Stimulated activated naive B cell treated with anti-CD40 and anti-IgM and Interleukin-4, amounts not matched to agents 10 μg/mL and 1 μg/mL and 100 μg/mL, for 72 hours (primary cell): ENCODE data around the gene EDC4.
"Not testable (repeated sequence)": the region's sequence is repeated elsewhere in the genome, so short reads cannot be mapped to it uniquely, and the experiment has no call there.

Experiments used
- ATAC-seq, 2 donors: fragments of 150-1000 bp; cut with Tn5 transposase; replicated peaks; 2 replicates each; pipeline ENCODE4 v1.10.0; 2021; ENCODE audit warnings: moderate library complexity in 1 of 2
- DNase-seq: peaks from one replicate; pipeline ENCODE4 v3.0.0; 2021
- H3K27ac Mint-ChIP-seq: one replicate; pipeline ENCODE4 v1.8.0; 2022; ENCODE audit warnings: mild to moderate bottlenecking, mixed read lengths
- H3K27me3 Mint-ChIP-seq, 2 donors: one replicate each; pipeline ENCODE4 v1.8.0; 2022; ENCODE audit warnings: mixed read lengths in 2 of 2
- H3K36me3 Mint-ChIP-seq, 2 donors: one replicate each; pipeline ENCODE4 v1.8.0; 2022; ENCODE audit warnings: mixed read lengths in 2 of 2, mild to moderate bottlenecking in 1 of 2
- H3K4me1 Mint-ChIP-seq, 2 donors: one replicate each; pipeline ENCODE4 v1.8.0; 2022; ENCODE audit warnings: mixed read lengths in 2 of 2, mild to moderate bottlenecking in 1 of 2
- H3K4me3 Mint-ChIP-seq, 2 donors: one replicate each; pipeline ENCODE4 v1.8.0; 2022; ENCODE audit warnings: mild to moderate bottlenecking in 2 of 2, mixed read lengths in 2 of 2, moderate library complexity in 1 of 2
- H3K9me3 Mint-ChIP-seq, 2 donors: one replicate each; pipeline ENCODE4 v1.8.0; 2022; ENCODE audit warnings: mixed read lengths in 2 of 2, mild to moderate bottlenecking in 1 of 2

Gene EDC4

DNA sequence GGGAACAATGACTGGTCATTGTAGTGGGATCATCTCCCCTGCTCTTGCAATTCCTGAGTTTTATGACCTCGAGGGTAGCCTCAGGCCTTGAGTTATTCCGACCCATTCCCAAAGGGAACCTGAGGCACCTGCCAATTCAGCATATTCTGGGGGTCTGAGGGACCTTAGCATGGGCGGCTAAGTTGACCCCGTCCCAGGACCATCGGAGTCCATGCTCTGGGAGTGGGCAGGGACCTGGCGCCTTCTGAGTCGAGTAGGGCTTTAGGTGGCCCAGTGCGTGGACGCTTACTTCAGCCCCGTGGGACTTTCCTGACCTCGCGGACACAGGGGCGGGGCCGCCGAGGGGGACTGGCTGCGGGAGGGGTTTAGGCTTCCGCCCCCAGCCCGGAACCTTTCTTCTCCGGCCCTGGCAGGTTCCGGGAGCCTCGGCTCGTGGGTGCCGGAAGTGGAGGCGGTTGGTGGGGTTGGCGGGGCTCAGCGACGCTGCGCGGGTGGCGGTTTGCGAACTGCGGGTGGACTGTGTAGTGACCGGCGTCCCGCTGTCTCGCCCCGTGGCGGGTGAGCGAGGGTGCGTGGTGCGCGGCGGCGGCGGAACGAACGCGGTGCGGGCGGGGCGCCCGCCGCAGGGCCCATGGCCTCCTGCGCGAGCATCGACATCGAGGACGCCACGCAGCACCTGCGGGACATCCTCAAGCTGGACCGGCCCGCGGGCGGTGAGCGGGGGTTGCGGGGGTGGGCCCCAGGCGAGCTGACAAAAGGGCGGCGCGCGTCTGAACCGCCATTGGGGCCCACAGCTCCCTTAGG is at the start of gene EDC4:
TSS of gene EDC4 (plus strand) at position 422 of the 804 bp plus-strand sequence. CDS start at position 632, 210 bp downstream.
- Mint-ChIP-seq H3K4me1 (peaks cover 24 to 37% of the 10 kb centered on the region in 2 donors), H3K36me3 (peaks cover 16 to 24% of the 10 kb centered on the region in 2 donors), H3K9me3 (no peaks in the 10 kb centered on the region), H3K27me3 (no peaks in the 10 kb centered on the region), H3K4me3 (peak within 1 kb of the TSS; percentile 83 to 95), H3K27ac (peak within 1 kb of the TSS; percentile 95)
- ATAC-seq (peak; percentile 92 to 97), DNase-seq (peak; percentile 87)

GRCh38 chr16:67825119-67825518 is 47.7 kb upstream of the EDC4 start:
- no peaks in the 10 kb centered on the region for H3K27me3 Mint-ChIP-seq
- H3K4me3 Mint-ChIP-seq, result no peak overlapping the region
- ATAC-seq (no peak), DNase-seq (no peak)
- no peaks in the 10 kb centered on the region for H3K9me3 Mint-ChIP-seq
- H3K27ac Mint-ChIP-seq, result no peak overlapping the region
- peaks cover 11 to 26% of the 10 kb centered on the region in 2 donors for H3K36me3 Mint-ChIP-seq
- H3K4me1 Mint-ChIP-seq, result peaks cover 0 to 2% of the 10 kb centered on the region in 2 donors

DNA sequence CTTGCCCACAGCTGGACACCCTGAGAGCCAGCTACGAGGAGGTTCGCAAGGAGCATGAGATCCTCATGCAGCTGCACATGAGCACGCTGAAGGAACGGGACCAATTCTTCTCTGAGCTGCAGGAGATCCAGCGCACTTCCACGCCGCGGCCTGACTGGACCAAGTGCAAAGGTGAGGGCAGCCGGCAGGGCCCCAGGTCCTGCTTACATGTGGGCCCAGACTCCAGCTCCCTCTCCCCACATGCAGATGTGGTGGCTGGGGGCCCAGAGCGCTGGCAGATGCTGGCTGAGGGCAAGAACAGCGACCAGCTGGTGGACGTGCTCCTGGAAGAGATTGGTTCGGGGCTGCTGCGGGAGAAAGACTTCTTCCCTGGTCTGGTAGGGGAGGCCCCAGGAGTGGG is 46.9 kb upstream of the EDC4 start:
- peaks cover 0 to 2% of the 10 kb centered on the region in 2 donors for H3K4me1 Mint-ChIP-seq
- DNase-seq, result no peak
- no peak for ATAC-seq
- H3K27ac Mint-ChIP-seq, result no peak overlapping the region
- no peaks in the 10 kb centered on the region for H3K9me3 Mint-ChIP-seq
- H3K27me3 Mint-ChIP-seq, result no peaks in the 10 kb centered on the region
- H3K36me3 Mint-ChIP-seq, result peaks cover 14 to 30% of the 10 kb centered on the region in 2 donors
- no peak overlapping the region for H3K4me3 Mint-ChIP-seq

- Mint-ChIP-seq H3K4me3 (no peak overlapping the region), H3K4me1 (peaks cover 11 to 14% of the 10 kb centered on the region in 2 donors), H3K27ac (no peak overlapping the region), H3K27me3 (no peaks in the 10 kb centered on the region), H3K36me3 (peaks cover 23 to 37% of the 10 kb centered on the region in 2 donors), H3K9me3 (no peaks in the 10 kb centered on the region)
- no peak for DNase-seq
- no peak for ATAC-seq
These were observed 44.2 kb upstream of the EDC4 start for GRCh38 chr16:67828651-67829050.

GRCh38 chr16:67833030-67833414 is 39.8 kb upstream of the EDC4 start:
- peaks cover 15 to 21% of the 10 kb centered on the region in 2 donors for H3K36me3 Mint-ChIP-seq
- no peak for DNase-seq
- H3K4me1 Mint-ChIP-seq, result peaks cover 12 to 16% of the 10 kb centered on the region in 2 donors
- no peaks in the 10 kb centered on the region for H3K9me3 Mint-ChIP-seq
- peak overlapping the region; percentile 98 for H3K27ac Mint-ChIP-seq
- no peak for ATAC-seq
- H3K4me3 Mint-ChIP-seq, result peak overlapping the region; percentile 91 to 98
- no peaks in the 10 kb centered on the region for H3K27me3 Mint-ChIP-seq

GRCh38 chr16:67833415-67834241 is 39.2 kb upstream of the EDC4 start:
- H3K27ac Mint-ChIP-seq, result peak overlapping the region; percentile 98
- H3K4me1 Mint-ChIP-seq, result peaks cover 12 to 16% of the 10 kb centered on the region in 2 donors
- DNase-seq (peak; percentile 92), ATAC-seq (peak; percentile 100)
- H3K27me3 Mint-ChIP-seq, result no peaks in the 10 kb centered on the region
- peaks cover 14 to 17% of the 10 kb centered on the region in 2 donors for H3K36me3 Mint-ChIP-seq
- H3K4me3 Mint-ChIP-seq, result peak overlapping the region; percentile 91 to 98
- no peaks in the 10 kb centered on the region for H3K9me3 Mint-ChIP-seq

- ATAC-seq (no peak), DNase-seq (no peak)
- Mint-ChIP-seq H3K9me3 (no peaks in the 10 kb centered on the region), H3K27ac (no peak overlapping the region), H3K27me3 (no peaks in the 10 kb centered on the region), H3K4me3 (peak overlapping the region; percentile 91 to 98), H3K4me1 (peaks cover 12 to 16% of the 10 kb centered on the region in 2 donors), H3K36me3 (peaks cover 14 to 17% of the 10 kb centered on the region in 2 donors)
These were observed 38.6 kb upstream of the EDC4 start for GRCh38 chr16:67834242-67834614.

DNA sequence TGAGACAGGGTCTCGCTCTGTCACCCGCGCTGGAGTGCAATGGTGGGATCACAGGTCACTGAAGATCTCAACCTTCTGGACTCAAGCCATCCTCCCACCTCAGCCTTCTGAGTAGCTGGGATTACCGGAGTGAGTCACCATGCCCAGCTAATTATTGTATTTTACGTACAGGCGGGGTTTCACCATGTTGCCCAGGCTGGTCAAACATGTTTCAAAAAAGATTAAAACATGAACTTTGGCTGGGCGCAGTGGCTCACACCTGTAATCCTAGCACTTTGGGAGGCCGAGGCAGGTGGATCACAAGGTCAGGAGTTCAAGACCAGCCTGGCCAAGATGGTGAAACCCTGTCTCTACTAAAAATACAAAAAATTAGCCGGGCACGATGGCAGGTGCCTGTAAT is 35.7 kb upstream of the EDC4 start:
- not testable (repeated sequence) for H3K9me3 Mint-ChIP-seq, H3K27ac Mint-ChIP-seq, DNase-seq, H3K27me3 Mint-ChIP-seq, ATAC-seq, H3K36me3 Mint-ChIP-seq, H3K4me3 Mint-ChIP-seq
- H3K4me1 Mint-ChIP-seq, result peaks cover 11 to 22% of the 10 kb centered on the region in 2 donors

DNA sequence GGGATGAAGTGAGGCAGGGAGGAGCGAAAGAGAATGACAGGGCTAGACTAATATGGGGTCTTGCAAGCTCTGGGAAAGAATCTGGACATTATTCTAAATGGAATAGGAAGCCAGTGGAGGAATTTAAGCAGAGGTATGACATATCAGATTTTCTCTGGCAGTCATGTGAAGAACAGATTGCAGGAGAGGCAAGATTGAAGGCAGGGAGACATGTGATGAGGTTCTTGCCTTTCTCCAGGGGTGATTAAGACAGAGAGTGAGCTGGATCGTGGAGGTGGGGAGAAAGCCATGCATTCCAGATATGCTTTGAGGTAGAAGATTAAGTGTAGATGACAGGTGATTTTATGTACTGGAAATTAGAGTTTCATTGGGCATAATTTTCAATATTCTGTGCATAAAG is 35.0 kb upstream of the EDC4 start:
- Mint-ChIP-seq H3K27ac (peak overlapping the region; percentile 47), H3K4me3 (no peak overlapping the region)

GRCh38 chr16:67841198-67841815 is 31.5 kb upstream of the EDC4 start:
- peaks cover 31 to 35% of the 10 kb centered on the region in 2 donors for H3K4me1 Mint-ChIP-seq
- peaks cover 0 to 5% of the 10 kb centered on the region in 2 donors for H3K36me3 Mint-ChIP-seq
- DNase-seq, result no peak
- no peaks in the 10 kb centered on the region for H3K27me3 Mint-ChIP-seq
- H3K27ac Mint-ChIP-seq, result peak overlapping the region; percentile 98
- ATAC-seq, result no peak
- peak overlapping the region; percentile 48 to 95 for H3K4me3 Mint-ChIP-seq
- H3K9me3 Mint-ChIP-seq, result no peaks in the 10 kb centered on the region

More for the DNA sequence above, 35.0 kb upstream of the EDC4 start:
- Mint-ChIP-seq H3K36me3 (no peaks in the 10 kb centered on the region), H3K9me3 (no peaks in the 10 kb centered on the region), H3K27me3 (no peaks in the 10 kb centered on the region), H3K4me1 (peaks cover 11 to 18% of the 10 kb centered on the region in 2 donors)
- ATAC-seq (no peak), DNase-seq (no peak)

- peak; percentile 62 to 66 for ATAC-seq
- H3K27me3 Mint-ChIP-seq, result no peaks in the 10 kb centered on the region
- peak within 1 kb of the TSS; percentile 95 to 97 for H3K4me3 Mint-ChIP-seq
- DNase-seq, result peak; percentile 92
- H3K9me3 Mint-ChIP-seq, result no peaks in the 10 kb centered on the region
- H3K27ac Mint-ChIP-seq, result peak within 1 kb of the TSS; percentile 98
- peaks cover 0 to 5% of the 10 kb centered on the region in 2 donors for H3K36me3 Mint-ChIP-seq
- H3K4me1 Mint-ChIP-seq, result peaks cover 31 to 36% of the 10 kb centered on the region in 2 donors
These were observed 30.9 kb upstream of the EDC4 start, which contains the start of gene THAP11 for GRCh38 chr16:67841816-67842508. Gene THAP11, plus strand, starts transcription at chr16:67842320. Its CDS starts 235 bp downstream, at chr16:67842555.

GRCh38 chr16:67842509-67843342 is 30.1 kb upstream of the EDC4 start:
- no peaks in the 10 kb centered on the region for H3K9me3 Mint-ChIP-seq
- H3K27me3 Mint-ChIP-seq, result no peaks in the 10 kb centered on the region
- peak overlapping the region; percentile 96 for H3K27ac Mint-ChIP-seq
- H3K36me3 Mint-ChIP-seq, result peaks cover 0 to 5% of the 10 kb centered on the region in 2 donors
- DNase-seq (peak; percentile 50), ATAC-seq (peak; percentile 38 to 47)
- peaks cover 32 to 40% of the 10 kb centered on the region in 2 donors for H3K4me1 Mint-ChIP-seq
- peak overlapping the region; percentile 95 to 97 for H3K4me3 Mint-ChIP-seq

- Mint-ChIP-seq H3K36me3 (peaks cover 0 to 5% of the 10 kb centered on the region in 2 donors), H3K27me3 (no peaks in the 10 kb centered on the region), H3K27ac (peak overlapping the region; percentile 96), H3K4me1 (peaks cover 32 to 47% of the 10 kb centered on the region in 2 donors), H3K9me3 (no peaks in the 10 kb centered on the region), H3K4me3 (peak overlapping the region; percentile 95 to 97)
- DNase-seq, result no peak
- no peak for ATAC-seq
These were observed 29.5 kb upstream of the EDC4 start for GRCh38 chr16:67843343-67843765.
